HEK293 (cell line): Measurements from ENCODE around the gene VAV3.

ENCODE experiments used
- CTCF ChIA-PET: fragments of 350-600 bp; formaldehyde crosslinking; extraction: SDS; loops from one replicate; lab custom pipeline; 2021; ENCODE audit warnings: antibody characterized with exemption; lab: Yijun Ruan, JAX
- POLR2A ChIA-PET: fragments of 300-600 bp; formaldehyde crosslinking; extraction: SDS; loops from one replicate; lab custom pipeline; 2020; ENCODE audit warnings: antibody characterized with exemption, inconsistent platforms; lab: Yijun Ruan, JAX
- H3K27ac ChIP-seq: fragments of 200-500 bp; sonication (Bioruptor generic); 2 replicates; pipeline ENCODE4 v1.5.1; 2014; ENCODE audit warnings: low read depth, low read length, control low read depth, inconsistent platforms; ENCODE audit errors: extremely low read depth
- H3K36me3 ChIP-seq, 2 experiments: fragments of 200-500 bp in 1 of 2; sonication (Bioruptor generic) in 1 of 2; 1 replicate in 1 of 2; 2 replicates in 1 of 2; pipeline ENCODE4 v1.5.1; 2014 to 2017; ENCODE audit warnings: inconsistent platforms in 2 of 2, low read length in 2 of 2; ENCODE audit not compliant: control insufficient read depth in 2 of 2, insufficient read depth in 1 of 2
- H3K4me1 ChIP-seq: fragments of 200-500 bp; sonication (Bioruptor generic); 2 replicates; pipeline ENCODE4 v1.5.1; 2014; ENCODE audit warnings: mild to moderate bottlenecking, low read length, inconsistent platforms; ENCODE audit not compliant: control insufficient read depth, insufficient read depth
- H3K4me3 ChIP-seq: 2 replicates; pipeline ENCODE4 v1.5.1; 2011; ENCODE audit warnings: low read depth, mild to moderate bottlenecking, control low read depth, low read length, moderate library complexity
- H3K9me3 ChIP-seq: fragments of 200-500 bp; sonication (Bioruptor generic); 2 replicates; pipeline ENCODE4 v1.5.1; 2014; ENCODE audit warnings: low read depth, low read length, inconsistent platforms; ENCODE audit not compliant: control insufficient read depth, insufficient read depth
- FEZF1 ChIP-seq: fragments of 450-650 bp; formaldehyde crosslinking; IDR thresholded peaks from 2 replicates; pipeline ENCODE4 v1.5.1; 2016; ENCODE audit warnings: missing biosample characterization, missing genetic modification characterization
- GLIS1 ChIP-seq: fragments of 450-650 bp; formaldehyde crosslinking; IDR thresholded peaks from 2 replicates; pipeline ENCODE4 v1.5.1; 2016; ENCODE audit warnings: missing biosample characterization, missing genetic modification characterization
- KLF9 ChIP-seq: fragments of 450-650 bp; formaldehyde crosslinking; IDR thresholded peaks from 2 replicates; pipeline ENCODE4 v1.5.1; 2016; ENCODE audit warnings: missing biosample characterization, missing genetic modification characterization, low read depth
- SETDB1 ChIP-seq: IDR thresholded peaks from one replicate; pipeline ENCODE4 v1.6.1; 2017; ENCODE audit warnings: mild to moderate bottlenecking, low read length, moderate library complexity, mixed read lengths; ENCODE audit not compliant: insufficient read length
- ZBTB17 ChIP-seq: fragments of 450-650 bp; formaldehyde crosslinking; IDR thresholded peaks from 2 replicates; pipeline ENCODE4 v1.5.1; 2016; ENCODE audit warnings: missing biosample characterization, missing genetic modification characterization
- ZBTB7A ChIP-seq: fragments of 450-650 bp; formaldehyde crosslinking; IDR thresholded peaks from 2 replicates; pipeline ENCODE4 v1.5.1; 2016; ENCODE audit warnings: low read depth, missing biosample characterization, missing genetic modification characterization
- ZEB2 ChIP-seq: fragments of 450-650 bp; formaldehyde crosslinking; IDR thresholded peaks from 2 replicates; pipeline ENCODE4 v1.5.1; 2016; ENCODE audit warnings: missing biosample characterization, missing genetic modification characterization
- ZFP3 ChIP-seq: fragments of 450-650 bp; formaldehyde crosslinking; IDR thresholded peaks from 2 replicates; pipeline ENCODE4 v1.5.1; 2016; ENCODE audit warnings: low read depth, missing biosample characterization, missing genetic modification characterization
- ZNF146 ChIP-seq: fragments of 450-650 bp; formaldehyde crosslinking; IDR thresholded peaks from 2 replicates; pipeline ENCODE4 v1.5.1; 2016; ENCODE audit warnings: missing biosample characterization, missing genetic modification characterization
- ZNF174 ChIP-seq: fragments of 450-650 bp; formaldehyde crosslinking; IDR thresholded peaks from 2 replicates; pipeline ENCODE4 v1.5.0; 2017; ENCODE audit warnings: missing biosample characterization, mild to moderate bottlenecking, missing genetic modification characterization
- ZNF24 ChIP-seq: fragments of 450-650 bp; formaldehyde crosslinking; IDR thresholded peaks from 2 replicates; pipeline ENCODE4 v1.5.1; 2016; ENCODE audit warnings: missing biosample characterization, missing genetic modification characterization
- ZNF311 ChIP-seq: fragments of 450-650 bp; formaldehyde crosslinking; IDR thresholded peaks from 2 replicates; pipeline ENCODE4 v1.5.1; 2017; ENCODE audit warnings: missing biosample characterization, missing genetic modification characterization, borderline replicate concordance
- ZNF404 ChIP-seq: fragments of 450-650 bp; formaldehyde crosslinking; IDR thresholded peaks from 2 replicates; pipeline ENCODE4 v1.5.1; 2017; ENCODE audit warnings: missing biosample characterization, missing genetic modification characterization
- ZNF426 ChIP-seq: fragments of 450-650 bp; formaldehyde crosslinking; IDR thresholded peaks from 2 replicates; pipeline ENCODE4 v1.5.1; 2017; ENCODE audit warnings: missing biosample characterization, missing genetic modification characterization, mild to moderate bottlenecking, inconsistent platforms, moderate library complexity
- ZNF501 ChIP-seq: fragments of 450-650 bp; formaldehyde crosslinking; IDR thresholded peaks from 2 replicates; pipeline ENCODE4 v1.5.1; 2016; ENCODE audit warnings: missing biosample characterization, missing genetic modification characterization
- ZNF530 ChIP-seq: fragments of 450-650 bp; formaldehyde crosslinking; IDR thresholded peaks from 2 replicates; pipeline ENCODE4 v1.5.1; 2016; ENCODE audit warnings: low read depth, missing biosample characterization, missing genetic modification characterization
- ZNF544 ChIP-seq: fragments of 450-650 bp; formaldehyde crosslinking; IDR thresholded peaks from 2 replicates; pipeline ENCODE4 v1.5.0; 2017; ENCODE audit warnings: missing biosample characterization, missing genetic modification characterization
- ZNF549 ChIP-seq: fragments of 450-650 bp; IDR thresholded peaks from 2 replicates; pipeline ENCODE4 v1.5.1; 2018; ENCODE audit warnings: missing biosample characterization, missing genetic modification characterization, mild to moderate bottlenecking, inconsistent platforms, moderate library complexity
- ZNF571 ChIP-seq: fragments of 450-650 bp; formaldehyde crosslinking; IDR thresholded peaks from 2 replicates; pipeline ENCODE4 v1.5.0; 2017; ENCODE audit warnings: missing biosample characterization, missing genetic modification characterization
- ZNF629 ChIP-seq: fragments of 450-650 bp; formaldehyde crosslinking; IDR thresholded peaks from 2 replicates; pipeline ENCODE4 v1.5.1; 2017; ENCODE audit warnings: missing biosample characterization, missing genetic modification characterization
- ZNF776 ChIP-seq: fragments of 450-650 bp; formaldehyde crosslinking; IDR thresholded peaks from 2 replicates; pipeline ENCODE4 v1.5.0; 2017; ENCODE audit warnings: missing biosample characterization, missing genetic modification characterization, borderline replicate concordance
- ZSCAN30 ChIP-seq: fragments of 450-650 bp; IDR thresholded peaks from 2 replicates; pipeline ENCODE4 v1.5.1; 2018; ENCODE audit warnings: missing biosample characterization, mild to moderate bottlenecking, missing genetic modification characterization, moderate library complexity
- TF ChIP-seq, protein P1 (sequence below): fragments of 450-650 bp; formaldehyde crosslinking; IDR thresholded peaks from 2 replicates; pipeline ENCODE4 v1.5.1; 2016; ENCODE audit warnings: missing biosample characterization, missing genetic modification characterization
- TF ChIP-seq, protein P2 (sequence below): fragments of 450-650 bp; formaldehyde crosslinking; IDR thresholded peaks from 2 replicates; pipeline ENCODE4 v1.5.1; 2017; ENCODE audit warnings: missing biosample characterization, missing genetic modification characterization
- TF ChIP-seq, protein P3 (sequence below): fragments of 450-650 bp; formaldehyde crosslinking; IDR thresholded peaks from 2 replicates; pipeline ENCODE4 v1.5.1; 2016; ENCODE audit warnings: missing biosample characterization, missing genetic modification characterization

VAV3 gene

DNA sequence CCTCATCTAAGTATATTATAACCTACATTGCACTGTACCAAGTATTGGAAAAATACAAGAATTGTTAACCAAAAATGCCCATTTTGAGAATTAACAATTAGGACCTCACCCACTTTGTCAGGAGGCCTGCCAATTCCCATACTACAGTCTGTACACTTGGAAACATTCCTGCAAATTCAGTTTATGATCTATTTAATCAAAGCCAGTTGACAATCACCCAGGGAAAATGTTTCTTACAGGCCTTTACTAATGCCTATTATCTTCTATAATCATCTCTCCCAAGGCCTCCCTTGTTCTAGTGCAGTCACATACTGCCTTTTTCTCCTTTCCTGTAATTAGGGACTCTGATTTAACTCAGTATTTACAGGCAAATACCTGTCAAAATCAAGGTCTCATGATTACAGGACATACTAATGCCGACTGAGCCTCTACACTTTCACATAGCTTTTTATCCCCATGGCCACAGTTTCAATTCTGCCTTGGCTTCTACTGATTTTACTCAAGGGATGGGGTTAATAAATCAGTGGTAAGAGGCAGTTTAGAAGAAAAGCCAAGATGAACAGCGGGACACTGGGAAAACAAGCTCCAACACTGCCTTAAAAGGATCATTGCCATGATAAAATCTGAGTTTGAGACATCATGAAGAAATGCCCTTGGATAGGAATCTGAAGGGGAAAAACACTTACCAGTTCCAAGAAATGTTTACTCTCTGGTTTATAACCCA is 338.7 kb downstream of the VAV3 start (continued):
- TF ChIP-seq, protein P1, sequence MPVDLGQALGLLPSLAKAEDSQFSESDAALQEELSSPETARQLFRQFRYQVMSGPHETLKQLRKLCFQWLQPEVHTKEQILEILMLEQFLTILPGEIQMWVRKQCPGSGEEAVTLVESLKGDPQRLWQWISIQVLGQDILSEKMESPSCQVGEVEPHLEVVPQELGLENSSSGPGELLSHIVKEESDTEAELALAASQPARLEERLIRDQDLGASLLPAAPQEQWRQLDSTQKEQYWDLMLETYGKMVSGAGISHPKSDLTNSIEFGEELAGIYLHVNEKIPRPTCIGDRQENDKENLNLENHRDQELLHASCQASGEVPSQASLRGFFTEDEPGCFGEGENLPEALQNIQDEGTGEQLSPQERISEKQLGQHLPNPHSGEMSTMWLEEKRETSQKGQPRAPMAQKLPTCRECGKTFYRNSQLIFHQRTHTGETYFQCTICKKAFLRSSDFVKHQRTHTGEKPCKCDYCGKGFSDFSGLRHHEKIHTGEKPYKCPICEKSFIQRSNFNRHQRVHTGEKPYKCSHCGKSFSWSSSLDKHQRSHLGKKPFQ (tag by site-specific recombination) = 0 out of 2 replicates have a peak, but pooled peaks have one; percentile 27
- TF ChIP-seq, protein P2, sequence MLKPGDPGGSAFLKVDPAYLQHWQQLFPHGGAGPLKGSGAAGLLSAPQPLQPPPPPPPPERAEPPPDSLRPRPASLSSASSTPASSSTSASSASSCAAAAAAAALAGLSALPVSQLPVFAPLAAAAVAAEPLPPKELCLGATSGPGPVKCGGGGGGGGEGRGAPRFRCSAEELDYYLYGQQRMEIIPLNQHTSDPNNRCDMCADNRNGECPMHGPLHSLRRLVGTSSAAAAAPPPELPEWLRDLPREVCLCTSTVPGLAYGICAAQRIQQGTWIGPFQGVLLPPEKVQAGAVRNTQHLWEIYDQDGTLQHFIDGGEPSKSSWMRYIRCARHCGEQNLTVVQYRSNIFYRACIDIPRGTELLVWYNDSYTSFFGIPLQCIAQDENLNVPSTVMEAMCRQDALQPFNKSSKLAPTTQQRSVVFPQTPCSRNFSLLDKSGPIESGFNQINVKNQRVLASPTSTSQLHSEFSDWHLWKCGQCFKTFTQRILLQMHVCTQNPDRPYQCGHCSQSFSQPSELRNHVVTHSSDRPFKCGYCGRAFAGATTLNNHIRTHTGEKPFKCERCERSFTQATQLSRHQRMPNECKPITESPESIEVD (tag by site-specific recombination) = peak; percentile 97
- 0 out of 2 replicates have a peak, but pooled peaks have one; percentile 47 for TF ChIP-seq ZEB2 (tag by site-specific recombination)
- no peak for TF ChIP-seq ZNF146 (tag by site-specific recombination)
- peak; percentile 36; the same call in 1 of the 2 replicates for TF ChIP-seq ZSCAN30 (tag by site-specific recombination)
- TF ChIP-seq ZNF776 = no peak
- TF ChIP-seq ZNF544 = no peak
- peak; percentile 89 for TF ChIP-seq FEZF1 (tag by site-specific recombination)
- no peak for TF ChIP-seq ZBTB17 (tag by site-specific recombination)
- TF ChIP-seq, protein P3, sequence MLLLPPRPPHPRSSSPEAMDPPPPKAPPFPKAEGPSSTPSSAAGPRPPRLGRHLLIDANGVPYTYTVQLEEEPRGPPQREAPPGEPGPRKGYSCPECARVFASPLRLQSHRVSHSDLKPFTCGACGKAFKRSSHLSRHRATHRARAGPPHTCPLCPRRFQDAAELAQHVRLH (tag by site-specific recombination) = 0 out of 2 replicates have a peak, but pooled peaks have one; percentile 25
- no peak for TF ChIP-seq ZNF571 (tag by site-specific recombination)
- TF ChIP-seq ZNF549 (tag by site-specific recombination) = peak; percentile 4; the same call in 1 of the 2 replicates
- TF ChIP-seq ZNF404 = no peak
- no peak for TF ChIP-seq ZNF501 (tag by site-specific recombination)
- TF ChIP-seq ZNF426 (tag by site-specific recombination) = no peak
- peak; percentile 45; the same call in 1 of the 2 replicates for TF ChIP-seq GLIS1 (tag by site-specific recombination)
- no peak for TF ChIP-seq ZFP3
- TF ChIP-seq ZBTB7A (tag by site-specific recombination) = no peak
- TF ChIP-seq ZNF530 = no peak
- no peak for TF ChIP-seq ZNF174
- peak; percentile 17; the same call in 1 of the 2 replicates for TF ChIP-seq ZNF629 (tag by site-specific recombination)
- TF ChIP-seq ZNF311 = no peak

DNA sequence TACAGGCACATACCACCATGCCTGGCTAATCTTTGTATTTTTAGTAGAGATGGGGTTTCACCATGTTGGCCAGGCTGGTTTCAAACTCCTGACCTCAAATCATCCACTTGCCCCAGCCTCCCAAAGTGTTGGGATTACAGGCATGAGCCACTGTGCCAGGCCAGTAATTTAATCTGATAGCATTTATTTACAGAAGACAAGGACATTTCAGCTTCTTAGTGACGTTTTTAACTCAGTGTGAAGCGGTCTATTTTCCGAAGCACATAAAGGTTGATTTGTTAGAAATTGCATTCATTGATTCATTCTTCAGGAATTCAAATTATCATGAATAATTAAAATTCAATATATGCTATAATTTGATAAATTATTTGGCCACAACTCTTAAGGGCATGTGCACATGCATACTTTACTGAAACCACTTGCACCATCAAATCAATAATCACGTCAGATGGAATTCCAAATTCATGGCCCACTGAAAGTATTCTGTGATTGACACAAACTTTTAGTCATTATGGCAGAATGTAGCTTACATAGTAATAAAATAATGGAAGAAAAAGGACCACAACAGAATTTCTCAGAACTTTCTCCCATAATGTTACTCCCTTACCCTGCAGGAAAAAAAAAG is 339.5 kb downstream of the VAV3 start:
- 0 out of 2 replicates have a peak, but pooled peaks cover 2% of the 10 kb centered on the region for H3K4me1 ChIP-seq
- CTCF ChIA-PET = no interaction called here
- H3K36me3 ChIP-seq = no peaks in the 10 kb centered on the region
- no peak for TF ChIP-seq SETDB1
- no peak for TF ChIP-seq KLF9 (tag by site-specific recombination)
- no peak for TF ChIP-seq ZNF24 (tag by site-specific recombination)
- TF ChIP-seq, all 188 proteins: peak for 0
- H3K4me3 ChIP-seq = no peak overlapping the region
- POLR2A ChIA-PET = no interaction called here
- H3K27ac ChIP-seq = no peak overlapping the region
- no peaks in the 10 kb centered on the region for H3K9me3 ChIP-seq
